Neural progenitor cell (in vitro differentiated cells): ENCODE data around the gene PRKCD. TPM values are rescaled to one million over a fixed set of nuclear protein-coding genes. Genes with fewer than 3 reads are reported as not detected.

ENCODE experiments used
- DNase-seq: peaks from one replicate; pipeline ENCODE4 v3.0.0-alpha.2; 2016; ENCODE audit warnings: low spot score
- H2AFZ ChIP-seq: fragments of 200-600 bp; sonication (generic); replicated peaks from 2 replicates; pipeline ENCODE4 v1.6.1; 2016; ENCODE audit warnings: antibody characterized with exemption
- H3F3A ChIP-seq: fragments of 200-600 bp; sonication (generic); 2 replicates; pipeline ENCODE4 v1.6.1; 2016; ENCODE audit warnings: antibody characterized with exemption, low read depth
- H3K27ac ChIP-seq: fragments of 200-600 bp; sonication (generic); 2 replicates; pipeline ENCODE4 v1.5.1; 2016; ENCODE audit warnings: mild to moderate bottlenecking
- H3K27me3 ChIP-seq: fragments of 200-600 bp; sonication (generic); 2 replicates; pipeline ENCODE4 v1.6.1; 2016; ENCODE audit warnings: mild to moderate bottlenecking, moderate library complexity
- H3K36me3 ChIP-seq: fragments of 200-600 bp; sonication (generic); 2 replicates; pipeline ENCODE4 v1.5.1; 2016
- H3K4me1 ChIP-seq: fragments of 200-600 bp; sonication (generic); 2 replicates; pipeline ENCODE4 v1.6.1; 2016; ENCODE audit warnings: mixed run types
- H3K4me2 ChIP-seq: fragments of 200-600 bp; sonication (generic); 2 replicates; pipeline ENCODE4 v1.6.1; 2016
- H3K4me3 ChIP-seq: fragments of 200-600 bp; sonication (generic); 2 replicates; pipeline ENCODE4 v1.5.1; 2016
- H3K79me2 ChIP-seq: fragments of 200-600 bp; sonication (generic); 2 replicates; pipeline ENCODE4 v1.6.1; 2016; ENCODE audit warnings: low read depth
- H3K9ac ChIP-seq: fragments of 200-600 bp; sonication (generic); 2 replicates; pipeline ENCODE4 v1.6.1; 2016
- H3K9me3 ChIP-seq: fragments of 200-600 bp; sonication (generic); 2 replicates; pipeline ENCODE4 v1.5.1; 2016; ENCODE audit warnings: low read depth
- H4K20me1 ChIP-seq: fragments of 200-600 bp; sonication (generic); 2 replicates; pipeline ENCODE4 v1.6.1; 2016; ENCODE audit warnings: low read depth
- H3K27ac Mint-ChIP-seq: 3 replicates; pipeline ENCODE4 v1.8.0; 2021; ENCODE audit warnings: mixed read lengths
- H3K27me3 Mint-ChIP-seq: 2 replicates; pipeline ENCODE4 v1.8.0; 2022; ENCODE audit warnings: low read depth, mild to moderate bottlenecking, inconsistent platforms, moderate library complexity, mixed read lengths; ENCODE audit not compliant: insufficient read depth
- H3K36me3 Mint-ChIP-seq: 3 replicates; pipeline ENCODE4 v1.8.0; 2021; ENCODE audit warnings: mixed read lengths
- H3K4me1 Mint-ChIP-seq: 3 replicates; pipeline ENCODE4 v1.8.0; 2021; ENCODE audit warnings: mixed read lengths
- H3K4me3 Mint-ChIP-seq: 3 replicates; pipeline ENCODE4 v1.8.0; 2021; ENCODE audit warnings: mild to moderate bottlenecking, moderate library complexity, mixed read lengths
- H3K9me3 Mint-ChIP-seq: 3 replicates; pipeline ENCODE4 v1.8.0; 2020; ENCODE audit warnings: mixed read lengths
- CTCF ChIP-seq: fragments of 200-600 bp; sonication (generic); IDR thresholded peaks from 2 replicates; pipeline ENCODE4 v1.5.1; 2017; ENCODE audit warnings: antibody characterized with exemption, mild to moderate bottlenecking
- EZH2 ChIP-seq: fragments of 200-600 bp; sonication (generic); IDR thresholded peaks from 2 replicates; pipeline ENCODE4 v1.6.1; 2017; ENCODE audit warnings: antibody characterized with exemption, mild to moderate bottlenecking, moderate library complexity
- EZH2phosphoT487 ChIP-seq: fragments of 200-600 bp; sonication (generic); IDR thresholded peaks from 2 replicates; pipeline ENCODE4 v1.6.1; 2017; ENCODE audit warnings: antibody characterized with exemption
- total RNA-seq: library from RNA; depleted of rRNA; stranded (reverse); fragments of >200 nt; gene quantifications from 2 replicates; pipeline ENCODE4 v1.2.3, GENCODE V29; 2015; ENCODE audit warnings: low replicate concordance

PRKCD gene
- total RNA-seq, 1 donor from 2014 or later, result 8.9 TPM

GRCh38 chr3:53217175-53217574, 56.2 kb downstream of the PRKCD start:
- peaks cover 35% of the 10 kb centered on the region for H3K27me3 ChIP-seq
- H3K4me1 ChIP-seq, result peaks cover 6% of the 10 kb centered on the region
- peaks cover 14% of the 10 kb centered on the region for H3F3A ChIP-seq
- H3K27me3 Mint-ChIP-seq, result peaks cover 9% of the 10 kb centered on the region
- no peak overlapping the region for H3K27ac Mint-ChIP-seq
- H3K4me1 Mint-ChIP-seq, result peaks cover 13% of the 10 kb centered on the region
- no peak for DNase-seq
- no peaks in the 10 kb centered on the region for H3K9me3 ChIP-seq
- H3K36me3 Mint-ChIP-seq, result peaks cover 2% of the 10 kb centered on the region
- no peaks in the 10 kb centered on the region for H3K9me3 Mint-ChIP-seq
- no peak overlapping the region for H2AFZ ChIP-seq
- H3K4me3 ChIP-seq, result no peak overlapping the region
- no peaks in the 10 kb centered on the region for H3K36me3 ChIP-seq
- H4K20me1 ChIP-seq, result no peaks in the 10 kb centered on the region
- no peak overlapping the region for H3K9ac ChIP-seq
- no peak overlapping the region for H3K4me3 Mint-ChIP-seq
- H3K27ac ChIP-seq, result no peak overlapping the region
- peak overlapping the region; percentile 16 for H3K4me2 ChIP-seq
- no peak for TF ChIP-seq EZH2
- no peak for TF ChIP-seq EZH2phosphoT487
- no peak for TF ChIP-seq CTCF
- H3K79me2 ChIP-seq, result no peaks in the 10 kb centered on the region

DNA sequence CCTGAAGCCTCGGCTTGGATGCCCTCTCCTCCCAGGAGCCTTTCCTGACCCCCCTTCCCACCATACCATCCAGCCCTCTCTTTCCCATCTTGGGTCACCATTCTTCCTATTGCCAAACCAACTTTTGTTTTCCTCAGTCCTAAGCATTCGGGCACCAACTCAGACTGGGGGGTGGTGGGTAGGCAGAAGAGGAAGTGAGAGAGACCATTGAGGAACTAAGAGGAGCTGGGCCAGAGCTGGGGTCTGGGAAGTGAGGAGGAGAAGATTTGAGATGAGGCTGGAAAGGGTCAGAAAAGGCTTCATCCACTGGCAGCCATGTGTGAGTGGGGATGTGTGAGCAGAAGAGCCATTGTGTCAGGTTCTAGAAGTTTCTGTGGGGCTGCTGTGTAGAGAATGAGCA, 57.1 kb downstream of the PRKCD start:
- peaks cover 12% of the 10 kb centered on the region for H3K27me3 Mint-ChIP-seq
- H3K9ac ChIP-seq, result no peak overlapping the region
- no peak overlapping the region for H3K27ac ChIP-seq
- no peak overlapping the region for H3K4me3 ChIP-seq
- H3K4me1 ChIP-seq, result peaks cover 6% of the 10 kb centered on the region
- peaks cover 4% of the 10 kb centered on the region for H3K36me3 Mint-ChIP-seq
- DNase-seq, result no peak
- peaks cover 23% of the 10 kb centered on the region for H3F3A ChIP-seq
- H2AFZ ChIP-seq, result no peak overlapping the region
- no peaks in the 10 kb centered on the region for H3K79me2 ChIP-seq
- TF ChIP-seq EZH2phosphoT487 (no peak), CTCF (no peak), EZH2 (no peak)
- H3K27ac Mint-ChIP-seq, result peak overlapping the region; percentile 9
- peaks cover 13% of the 10 kb centered on the region for H3K4me1 Mint-ChIP-seq
- H4K20me1 ChIP-seq, result no peaks in the 10 kb centered on the region
- no peaks in the 10 kb centered on the region for H3K9me3 Mint-ChIP-seq
- H3K27me3 ChIP-seq, result peaks cover 35% of the 10 kb centered on the region
- H3K4me3 Mint-ChIP-seq, result no peak overlapping the region
- H3K36me3 ChIP-seq, result no peaks in the 10 kb centered on the region
- no peaks in the 10 kb centered on the region for H3K9me3 ChIP-seq
- no peak overlapping the region for H3K4me2 ChIP-seq

DNA sequence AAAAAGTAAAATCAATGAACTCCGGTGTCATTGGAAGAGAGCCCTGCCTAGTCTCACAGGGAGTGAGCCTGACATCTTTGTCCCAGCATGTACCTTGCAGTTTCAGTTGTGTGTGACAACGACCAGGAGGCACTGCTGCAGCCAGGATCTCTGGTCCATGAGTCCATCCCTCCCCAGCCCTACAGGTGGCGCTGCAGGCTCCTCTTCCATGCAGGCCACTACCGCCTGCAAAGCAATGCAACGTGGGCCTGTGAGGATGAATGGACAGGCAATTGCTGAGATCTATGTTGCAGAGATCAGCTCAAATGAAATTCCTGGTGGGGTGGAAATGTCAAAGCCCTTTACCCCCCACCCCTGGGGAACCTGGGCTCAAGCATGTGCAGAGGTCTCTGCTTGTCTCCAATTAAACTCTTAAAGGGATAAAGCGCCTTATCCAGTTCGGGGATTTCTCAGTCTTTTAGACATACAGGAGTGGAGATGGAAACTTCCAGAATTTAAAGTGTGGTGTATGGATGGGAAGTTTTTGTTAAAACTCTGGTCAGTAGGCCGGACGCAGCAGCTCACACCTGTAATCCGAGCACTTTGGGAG, 59.0 kb downstream of the PRKCD start:
- Mint-ChIP-seq H3K4me1 (peaks cover 13% of the 10 kb centered on the region), H3K4me3 (no peak overlapping the region), H3K36me3 (peaks cover 4% of the 10 kb centered on the region), H3K27ac (no peak overlapping the region), H3K27me3 (peaks cover 12% of the 10 kb centered on the region), H3K9me3 (no peaks in the 10 kb centered on the region)
- Histone ChIP-seq H3K4me3 (no peak overlapping the region), H3K4me1 (peaks cover 6% of the 10 kb centered on the region), H2AFZ (peak overlapping the region; percentile 73), H3F3A (peaks cover 23% of the 10 kb centered on the region), H4K20me1 (no peaks in the 10 kb centered on the region), H3K27me3 (peaks cover 33% of the 10 kb centered on the region), H3K9ac (no peak overlapping the region), H3K9me3 (no peaks in the 10 kb centered on the region), H3K79me2 (no peaks in the 10 kb centered on the region), H3K36me3 (no peaks in the 10 kb centered on the region), H3K27ac (no peak overlapping the region), H3K4me2 (no peak overlapping the region)
- TF ChIP-seq CTCF (peak; percentile 90), EZH2 (no peak), EZH2phosphoT487 (no peak)
- DNase-seq, result peak; percentile 90
